Measurements from ENCODE around the gene MAML3.
A peak's percentile ranks its signal among the peaks of the same experiment; 100 is the strongest.

MAML3 gene

DNA sequence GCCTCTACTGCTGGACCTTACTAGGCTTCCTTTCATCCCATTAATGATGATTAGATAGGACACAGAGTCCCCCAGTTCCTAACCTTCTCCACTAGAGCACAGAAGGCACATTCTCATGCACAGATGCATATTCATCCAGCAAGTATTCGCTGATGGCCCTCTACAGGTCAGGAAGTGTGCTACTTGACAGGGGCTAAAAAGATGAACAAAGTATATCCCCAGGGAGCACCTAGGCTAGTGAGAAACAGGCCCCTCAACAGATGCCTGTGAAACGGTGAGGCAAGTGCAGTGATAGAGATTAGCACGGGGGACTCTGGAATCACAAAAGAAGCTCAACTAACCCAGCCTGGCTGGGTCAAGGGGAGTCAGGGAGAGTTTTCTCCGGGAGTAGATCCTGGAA, 392.5 kb downstream of the MAML3 start:
- peak; percentile 49 to 76 (median 59) for DNase-seq
- Histone ChIP-seq H3K9me3 (ENCODE audit: control extremely low read depth in 1 of 5, control insufficient read depth in 4 of 5, insufficient read depth in 2 of 5, low read depth in 1 of 5, low read length in 4 of 5) (no peaks in the 10 kb centered on the region), H3K27me3 (replicated peaks in 2 of 5; ENCODE audit: control insufficient read depth in 4 of 5, insufficient read depth in 5 of 5, low read length in 4 of 5) (no peaks in the 10 kb centered on the region), H3K4me1 (ENCODE audit: control extremely low read depth in 1 of 4, control insufficient read depth in 4 of 4, insufficient read depth in 4 of 4, low read length in 3 of 4) (peaks cover 25 to 47% (median 43%) of the 10 kb centered on the region in 4 experiments), H3K4me3 (ENCODE audit: control insufficient read depth in 1 of 7, extremely low read depth in 1 of 7, insufficient read depth in 4 of 7, low read depth in 2 of 7, low read length in 6 of 7) (no peak overlapping the region), H3K36me3 (ENCODE audit: control insufficient read depth in 4 of 4, insufficient read depth in 4 of 4, low read length in 3 of 4) (no peaks in the 10 kb centered on the region), H3K27ac (ENCODE audit: insufficient read depth in 1 of 2, low read depth in 1 of 2, low read length in 2 of 2, poor library complexity in 1 of 2, severe bottlenecking in 2 of 2) (no peak overlapping the region)
- ChIA-PET POLR2A (no interaction called here), CTCF (interaction anchor here (0.9 to 2.7 kb wide), 4 partner anchors 22 to 46 kb away, joined by 3 to 9 read pairs (median 5); no protein-coding TSS in a partner anchor)
- 77% methylated on average over 3 of the region's 4 CpGs for WGBS (ENCODE audit: insufficient coverage)

DNA sequence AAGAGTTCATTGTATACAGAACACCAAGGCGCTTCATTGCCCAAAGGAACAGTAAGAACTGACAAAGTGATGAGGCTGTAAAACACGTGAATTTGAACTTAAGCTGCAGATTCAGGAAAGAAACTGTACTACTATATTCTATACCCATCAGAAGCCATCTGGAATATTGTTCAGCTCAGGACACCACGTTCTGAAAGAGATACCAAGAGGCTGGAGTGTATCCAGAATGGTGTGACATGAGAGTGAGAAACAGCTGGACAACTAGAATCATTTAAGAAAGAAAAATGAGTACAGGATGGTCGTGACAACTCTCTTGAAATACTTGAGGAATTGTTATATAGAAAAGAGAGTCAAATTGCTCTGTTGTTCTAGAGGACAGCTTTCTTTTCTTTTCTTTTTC, 393.4 kb downstream of the MAML3 start:
- no peaks in the 10 kb centered on the region for H3K36me3 ChIP-seq (ENCODE audit: control insufficient read depth in 4 of 4, insufficient read depth in 4 of 4, low read length in 3 of 4)
- CTCF ChIA-PET, result interaction anchor here (0.7 to 2.7 kb wide), 7 partner anchors 9 to 128 kb away, joined by 3 to 9 read pairs (median 4); no protein-coding TSS in a partner anchor
- WGBS (ENCODE audit: insufficient coverage), result 100% methylated on average over 1 of the region's 4 CpGs
- DNase-seq, result no peak
- H3K9me3 ChIP-seq (ENCODE audit: control extremely low read depth in 1 of 5, control insufficient read depth in 4 of 5, insufficient read depth in 2 of 5, low read depth in 1 of 5, low read length in 4 of 5), result no peaks in the 10 kb centered on the region
- POLR2A ChIA-PET, result interaction anchor here (0.6 kb wide), 1 partner anchor 121 kb away, joined by 3 read pairs; no protein-coding TSS in a partner anchor
- H3K27me3 ChIP-seq (replicated peaks in 2 of 5; ENCODE audit: control insufficient read depth in 4 of 5, insufficient read depth in 5 of 5, low read length in 4 of 5), result no peaks in the 10 kb centered on the region
- no peak overlapping the region for H3K27ac ChIP-seq (ENCODE audit: insufficient read depth in 1 of 2, low read depth in 1 of 2, low read length in 2 of 2, poor library complexity in 1 of 2, severe bottlenecking in 2 of 2)
- H3K4me3 ChIP-seq (ENCODE audit: control insufficient read depth in 1 of 7, extremely low read depth in 1 of 7, insufficient read depth in 4 of 7, low read depth in 2 of 7, low read length in 6 of 7), result no peak overlapping the region
- peaks cover 25 to 47% (median 43%) of the 10 kb centered on the region in 4 experiments for H3K4me1 ChIP-seq (ENCODE audit: control extremely low read depth in 1 of 4, control insufficient read depth in 4 of 4, insufficient read depth in 4 of 4, low read length in 3 of 4)

DNA sequence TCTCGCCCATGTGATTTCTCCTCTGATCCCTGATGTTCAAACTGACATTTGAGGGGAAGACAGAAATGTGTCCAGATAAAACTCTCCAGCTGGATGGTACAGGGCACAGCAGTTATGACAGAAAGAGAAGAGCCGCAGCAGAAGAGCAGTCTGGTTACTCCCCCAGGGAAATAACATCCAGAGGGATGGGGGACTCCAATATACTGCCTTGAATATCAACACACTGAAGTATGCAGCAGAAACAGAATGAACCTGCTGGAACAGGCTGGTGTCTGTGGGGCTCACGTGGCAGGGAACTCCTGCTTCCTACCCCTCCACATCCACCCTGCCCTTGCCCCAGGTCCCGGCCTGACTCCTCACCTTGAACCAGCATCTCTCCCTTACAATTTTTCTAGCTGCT, 394.9 kb downstream of the MAML3 start:
- ChIA-PET CTCF (interaction anchor here (0.9 to 1.7 kb wide), 2 partner anchors 14 to 25 kb away, joined by 4 to 5 read pairs; no protein-coding TSS in a partner anchor), POLR2A (no interaction called here)
- H3K4me3 ChIP-seq (ENCODE audit: control insufficient read depth in 1 of 7, extremely low read depth in 1 of 7, insufficient read depth in 4 of 7, low read depth in 2 of 7, low read length in 6 of 7), result no peak overlapping the region
- WGBS (ENCODE audit: insufficient coverage), result 96% methylated on average over 4 of the region's 4 CpGs
- H3K4me1 ChIP-seq (ENCODE audit: control extremely low read depth in 1 of 4, control insufficient read depth in 4 of 4, insufficient read depth in 4 of 4, low read length in 3 of 4), result peaks cover 18 to 34% (median 31%) of the 10 kb centered on the region in 4 experiments
- no peaks in the 10 kb centered on the region for H3K27me3 ChIP-seq (replicated peaks in 2 of 5; ENCODE audit: control insufficient read depth in 4 of 5, insufficient read depth in 5 of 5, low read length in 4 of 5)
- H3K27ac ChIP-seq (ENCODE audit: insufficient read depth in 1 of 2, low read depth in 1 of 2, low read length in 2 of 2, poor library complexity in 1 of 2, severe bottlenecking in 2 of 2), result no peak overlapping the region
- H3K36me3 ChIP-seq (ENCODE audit: control insufficient read depth in 4 of 4, insufficient read depth in 4 of 4, low read length in 3 of 4), result peaks cover 0 to 2% (median 0%) of the 10 kb centered on the region in 4 experiments
- no peak for DNase-seq
- H3K9me3 ChIP-seq (ENCODE audit: control extremely low read depth in 1 of 5, control insufficient read depth in 4 of 5, insufficient read depth in 2 of 5, low read depth in 1 of 5, low read length in 4 of 5), result no peaks in the 10 kb centered on the region

DNA sequence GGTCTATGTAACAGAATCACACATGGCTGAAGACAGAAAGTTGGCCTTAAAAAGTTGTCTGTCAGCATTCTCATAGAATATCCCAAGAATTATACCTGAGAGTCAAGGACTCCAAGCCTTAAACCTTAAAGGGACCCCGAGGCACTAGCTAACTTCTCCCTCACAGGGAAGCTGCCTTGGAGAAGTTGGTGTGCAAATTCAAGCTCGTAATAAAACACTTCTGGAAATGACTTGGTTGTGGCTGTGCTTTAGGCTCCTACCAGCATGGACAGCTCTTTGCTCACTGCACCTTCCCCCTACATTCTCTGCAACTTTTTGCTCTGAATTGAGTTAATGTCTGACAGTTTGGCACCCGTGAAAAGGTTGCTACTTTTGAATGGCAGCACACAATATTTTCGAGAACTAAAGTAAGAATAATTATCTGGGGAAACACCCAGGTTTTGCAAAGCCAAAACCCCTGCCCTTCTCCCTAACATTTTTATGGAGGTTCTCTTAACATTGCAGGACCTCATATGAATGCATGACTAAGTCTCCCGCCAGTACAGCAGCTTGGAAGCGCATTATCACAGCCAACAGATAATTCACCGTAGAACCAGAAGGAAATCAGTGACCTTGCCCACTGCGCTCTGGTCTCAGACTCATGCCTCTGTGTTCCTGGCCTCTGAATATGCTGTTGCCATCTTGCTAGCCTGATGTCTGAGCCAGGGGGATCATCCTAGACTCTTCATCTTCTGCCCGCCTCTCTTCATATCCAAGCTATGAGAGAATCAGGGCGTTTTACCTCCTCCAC, 397.4 kb downstream of the MAML3 start:
- peaks cover under 1 to 9% (median 6%) of the 10 kb centered on the region in 4 experiments for H3K4me1 ChIP-seq (ENCODE audit: control extremely low read depth in 1 of 4, control insufficient read depth in 4 of 4, insufficient read depth in 4 of 4, low read length in 3 of 4)
- H3K27me3 ChIP-seq (replicated peaks in 2 of 5; ENCODE audit: control insufficient read depth in 4 of 5, insufficient read depth in 5 of 5, low read length in 4 of 5), result no peaks in the 10 kb centered on the region
- ChIA-PET POLR2A (no interaction called here), CTCF (interaction anchor here (0.7 to 1.2 kb wide), 3 partner anchors 12 to 271 kb away, joined by 3 read pairs; no protein-coding TSS in a partner anchor)
- H3K36me3 ChIP-seq (ENCODE audit: control insufficient read depth in 4 of 4, insufficient read depth in 4 of 4, low read length in 3 of 4), result peaks cover 0 to 2% (median 0%) of the 10 kb centered on the region in 4 experiments
- DNase-seq, result peak in 1 of 3 donors; percentile 24
- H3K9me3 ChIP-seq (ENCODE audit: control extremely low read depth in 1 of 5, control insufficient read depth in 4 of 5, insufficient read depth in 2 of 5, low read depth in 1 of 5, low read length in 4 of 5), result no peaks in the 10 kb centered on the region
- no peak overlapping the region for H3K27ac ChIP-seq (ENCODE audit: insufficient read depth in 1 of 2, low read depth in 1 of 2, low read length in 2 of 2, poor library complexity in 1 of 2, severe bottlenecking in 2 of 2)
- no peak overlapping the region for H3K4me3 ChIP-seq (ENCODE audit: control insufficient read depth in 1 of 7, extremely low read depth in 1 of 7, insufficient read depth in 4 of 7, low read depth in 2 of 7, low read length in 6 of 7)
- WGBS (ENCODE audit: insufficient coverage), result 88% methylated on average over 8 of the region's 10 CpGs

DNA sequence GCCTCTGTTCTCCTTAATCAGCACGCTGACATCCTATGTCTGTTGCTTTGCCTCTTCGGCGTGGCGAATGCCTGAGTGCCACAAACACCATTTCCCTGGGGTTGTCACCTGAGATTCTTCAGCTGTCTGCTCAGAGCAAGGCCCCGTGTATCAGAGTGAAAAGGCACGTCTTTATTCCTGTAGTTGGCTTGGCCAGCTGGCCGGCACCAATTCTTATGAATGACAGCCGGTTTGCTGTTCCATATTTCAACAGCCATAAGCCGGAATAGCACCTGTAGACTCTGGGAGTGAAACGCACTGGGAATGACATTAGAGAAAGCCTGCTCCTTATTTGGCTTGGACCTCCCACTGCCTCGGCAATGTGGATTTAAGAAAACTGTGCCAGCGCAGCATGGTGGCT, 399.0 kb downstream of the MAML3 start:
- POLR2A ChIA-PET, result no interaction called here
- Histone ChIP-seq H3K27me3 (replicated peaks in 2 of 5; ENCODE audit: control insufficient read depth in 4 of 5, insufficient read depth in 5 of 5, low read length in 4 of 5) (no peaks in the 10 kb centered on the region), H3K36me3 (ENCODE audit: control insufficient read depth in 4 of 4, insufficient read depth in 4 of 4, low read length in 3 of 4) (peaks cover 0 to 2% (median 0%) of the 10 kb centered on the region in 4 experiments), H3K27ac (ENCODE audit: insufficient read depth in 1 of 2, low read depth in 1 of 2, low read length in 2 of 2, poor library complexity in 1 of 2, severe bottlenecking in 2 of 2) (no peak overlapping the region), H3K4me3 (ENCODE audit: control insufficient read depth in 1 of 7, extremely low read depth in 1 of 7, insufficient read depth in 4 of 7, low read depth in 2 of 7, low read length in 6 of 7) (no peak overlapping the region), H3K9me3 (ENCODE audit: control extremely low read depth in 1 of 5, control insufficient read depth in 4 of 5, insufficient read depth in 2 of 5, low read depth in 1 of 5, low read length in 4 of 5) (no peaks in the 10 kb centered on the region), H3K4me1 (ENCODE audit: control extremely low read depth in 1 of 4, control insufficient read depth in 4 of 4, insufficient read depth in 4 of 4, low read length in 3 of 4) (peaks cover 0 to 4% (median 0%) of the 10 kb centered on the region in 4 experiments)
- DNase-seq, result no peak
- WGBS (ENCODE audit: insufficient coverage), result 98% methylated on average over 12 of the region's 12 CpGs
- CTCF ChIA-PET, result interaction anchor here (1.3 kb wide), 1 partner anchor 614 kb away, joined by 3 read pairs; no protein-coding TSS in a partner anchor

DNA sequence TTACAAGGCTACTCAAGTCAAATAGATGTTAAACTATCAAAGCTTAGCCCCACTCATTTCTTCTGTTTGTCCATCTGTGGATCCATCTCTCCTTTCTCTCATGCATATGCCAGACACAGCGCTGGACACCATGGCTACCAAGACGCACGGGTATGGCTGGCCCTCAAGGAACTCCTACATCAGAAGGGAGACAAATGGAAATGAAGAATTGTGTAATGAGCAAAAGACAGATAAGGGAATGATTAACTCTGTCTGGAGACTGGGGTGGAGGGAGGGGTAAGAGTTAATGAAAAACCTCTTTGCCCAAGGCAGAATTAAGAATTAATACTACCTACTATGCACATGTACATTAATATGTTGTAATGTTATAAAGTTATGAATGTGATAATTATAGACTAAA, 400.3 kb downstream of the MAML3 start:
- H3K9me3 ChIP-seq (ENCODE audit: control extremely low read depth in 1 of 5, control insufficient read depth in 4 of 5, insufficient read depth in 2 of 5, low read depth in 1 of 5, low read length in 4 of 5), result no peaks in the 10 kb centered on the region
- H3K27me3 ChIP-seq (replicated peaks in 2 of 5; ENCODE audit: control insufficient read depth in 4 of 5, insufficient read depth in 5 of 5, low read length in 4 of 5), result no peaks in the 10 kb centered on the region
- no peak overlapping the region for H3K4me3 ChIP-seq (ENCODE audit: control insufficient read depth in 1 of 7, extremely low read depth in 1 of 7, insufficient read depth in 4 of 7, low read depth in 2 of 7, low read length in 6 of 7)
- peaks cover 7 to 15% (median 9%) of the 10 kb centered on the region in 4 experiments for H3K4me1 ChIP-seq (ENCODE audit: control extremely low read depth in 1 of 4, control insufficient read depth in 4 of 4, insufficient read depth in 4 of 4, low read length in 3 of 4)
- WGBS (ENCODE audit: insufficient coverage), result no CpG with 5 or more reads among the region's 3 CpGs
- no peak for DNase-seq
- POLR2A ChIA-PET, result no interaction called here
- CTCF ChIA-PET, result no interaction called here
- peaks cover 0 to 2% (median 0%) of the 10 kb centered on the region in 4 experiments for H3K36me3 ChIP-seq (ENCODE audit: control insufficient read depth in 4 of 4, insufficient read depth in 4 of 4, low read length in 3 of 4)
- H3K27ac ChIP-seq (ENCODE audit: insufficient read depth in 1 of 2, low read depth in 1 of 2, low read length in 2 of 2, poor library complexity in 1 of 2, severe bottlenecking in 2 of 2), result no peak overlapping the region
